Measurements from ENCODE around the gene ITIH4. TPM values are rescaled to one million over a fixed set of nuclear protein-coding genes. Genes with fewer than 3 reads are reported as not detected.

Gene ITIH4
- total and polyA plus RNA-seq, 9 of the 15 experiments (the other 6 are each of a cell fraction or from before 2014, with no cell fraction given) = 0.09 to 0.62 (median 0.20) TPM; not detected in 6

GRCh38 chr3:52859686-52860423 is 29.4 kb upstream of the ITIH4 start:
- Histone ChIP-seq H2AFZ (ENCODE audit: low read depth, low read length) (no peak overlapping the region), H3K4me3 (no peak overlapping the region), H3K27ac (ENCODE audit: extremely low read depth, low read depth, low read length) (no peak overlapping the region), H3K9me3 (replicated peaks; ENCODE audit: control insufficient read depth, insufficient read depth, low read depth, low read length) (no peaks in the 10 kb centered on the region), H3K9me1 (ENCODE audit: control insufficient read depth, insufficient read depth, low read length) (no peaks in the 10 kb centered on the region), H3K4me2 (ENCODE audit: insufficient read depth, low read length) (no peak overlapping the region), H3K27me3 (ENCODE audit: control insufficient read depth in 2 of 2, insufficient read depth in 2 of 2, low read length in 2 of 2) (no peaks in the 10 kb centered on the region), H3K79me2 (ENCODE audit: control insufficient read depth, insufficient read depth, low read length) (no peaks in the 10 kb centered on the region), H3K9ac (ENCODE audit: insufficient read depth in 1 of 2, low read depth in 2 of 2, low read length in 2 of 2) (no peak overlapping the region), H3K4me1 (replicated peaks in 1 of 2; ENCODE audit: control insufficient read depth in 2 of 2, insufficient read depth in 2 of 2, low read length in 2 of 2) (peaks cover 0 to 4% of the 10 kb centered on the region in 2 experiments; a peak in 1 of 5 replicates), H4K20me1 (replicated peaks; ENCODE audit: control insufficient read depth, insufficient read depth, low read length) (no peaks in the 10 kb centered on the region), H3K36me3 (ENCODE audit: control insufficient read depth, insufficient read depth, low read length) (no peaks in the 10 kb centered on the region)
- no TSS peak for BruUV-seq (replicated peaks)
- CTCF ChIA-PET (ENCODE audit: low intra/inter-chr PET ratio) = no interaction called here
- POLR2A ChIA-PET = interaction anchor here (1.0 kb wide), 1 partner anchor 11 kb away, joined by 3 read pairs; no protein-coding TSS in a partner anchor
- no peak for FAIRE-seq
- 54% methylated on average over 3 of the region's 8 CpGs for WGBS (ENCODE audit: insufficient coverage, low coverage, missing lambda C conversion rate)
- TF ChIP-seq ZNF217 (CRISPR knock-in tag; IDR thresholded peaks at IDR 0.05) = no peak
- TF ChIP-seq ZNF282 (CRISPR knock-in tag; IDR thresholded peaks at IDR 0.05) = no peak
- no peak for TF ChIP-seq CBX2 (IDR thresholded peaks at IDR 0.05; ENCODE audit: insufficient read depth, low read length, poor library complexity, severe bottlenecking)
- TF ChIP-seq HNRNPK (IDR thresholded peaks at IDR 0.05; ENCODE audit: low read depth, low read length, poor library complexity, severe bottlenecking) = no peak
- TF ChIP-seq GATAD2A (IDR thresholded peaks at IDR 0.05) = no peak
- TF ChIP-seq RFX1 (IDR thresholded peaks at IDR 0.05) = no peak
- no peak for TF ChIP-seq ZNF431 (CRISPR knock-in tag; IDR thresholded peaks at IDR 0.05)
- no peak for TF ChIP-seq ZNF75A (CRISPR knock-in tag; IDR thresholded peaks at IDR 0.05)
- TF ChIP-seq DNMT1 (IDR thresholded peaks at IDR 0.05) = no peak
- no peak for TF ChIP-seq PYGO2 (tag; IDR thresholded peaks at IDR 0.05)
- intact Hi-C loops (cut with micrococcal nuclease) = no loop called here
- in situ Hi-C loops (cut with MboI) = no loop called here
- DNase-seq (ENCODE audit: extremely low read depth in 1 of 4, low spot score in 3 of 4) = no peak
- no peak for ATAC-seq

Data from K562 (cell line).